Fibroblast of lung (primary cell): Measurements from ENCODE around the gene GBP2. TPM values are rescaled to one million over a fixed set of nuclear protein-coding genes. Genes with fewer than 3 reads are reported as not detected.

Source experiments
- DNase-seq, 2 donors: peaks; one replicate each; pipeline versions ENCODE4 v3.0.0 to v3.0.0-alpha.2; 2010; ENCODE audit warnings: low read depth in 2 of 2
- H2AFZ ChIP-seq: 2 replicates; pipeline ENCODE4 v1.5.1; 2012; ENCODE audit warnings: low read length, control low read depth, inconsistent platforms
- H3K27ac ChIP-seq: 2 replicates; pipeline ENCODE4 v1.5.1; 2011; ENCODE audit warnings: low read length, control low read depth; ENCODE audit not compliant: insufficient read depth
- H3K27me3 ChIP-seq: 2 replicates; pipeline ENCODE4 v1.5.1; 2011; ENCODE audit warnings: mild to moderate bottlenecking, low read length; ENCODE audit not compliant: control insufficient read depth, insufficient read depth
- H3K36me3 ChIP-seq: 2 replicates; pipeline ENCODE4 v1.5.1; 2011; ENCODE audit warnings: low read length; ENCODE audit not compliant: control insufficient read depth, insufficient read depth
- H3K4me1 ChIP-seq: 2 replicates; pipeline ENCODE4 v1.5.1; 2011; ENCODE audit warnings: low read length; ENCODE audit not compliant: control insufficient read depth, insufficient read depth; ENCODE audit errors: extremely low read depth
- H3K4me2 ChIP-seq: 2 replicates; pipeline ENCODE4 v1.5.1; 2011; ENCODE audit warnings: low read length, control low read depth; ENCODE audit not compliant: insufficient read depth; ENCODE audit errors: extremely low read depth
- H3K4me3 ChIP-seq, 4 experiments: fragments of 200-600 bp in 1 of 4; sonication (generic) in 1 of 4; replicated peaks in 1 of 4; 2 replicates each; pipeline ENCODE4 v1.5.1; 2011 to 2016; ENCODE audit warnings: low read length in 4 of 4, low read depth in 3 of 4, mild to moderate bottlenecking in 3 of 4, control low read depth in 2 of 4, inconsistent platforms in 1 of 4, mixed read lengths in 1 of 4; ENCODE audit not compliant: insufficient read depth in 1 of 4; ENCODE audit errors: control extremely low read depth in 1 of 4
- H3K79me2 ChIP-seq: 2 replicates; pipeline ENCODE4 v1.5.1; 2012; ENCODE audit warnings: mild to moderate bottlenecking, low read length, inconsistent platforms; ENCODE audit not compliant: control insufficient read depth, insufficient read depth
- H3K9ac ChIP-seq: 2 replicates; pipeline ENCODE4 v1.5.1; 2011; ENCODE audit warnings: mild to moderate bottlenecking, low read length, control low read depth; ENCODE audit not compliant: insufficient read depth
- H3K9me3 ChIP-seq: 2 replicates; pipeline ENCODE4 v1.5.1; 2012; ENCODE audit warnings: low read depth, low read length; ENCODE audit not compliant: control insufficient read depth, insufficient read depth
- H4K20me1 ChIP-seq: 2 replicates; pipeline ENCODE4 v1.5.1; 2011; ENCODE audit warnings: low read length; ENCODE audit not compliant: control insufficient read depth, insufficient read depth; ENCODE audit errors: extremely low read depth
- CTCF ChIP-seq, 2 donors: IDR thresholded peaks in 1 of 2; conservative IDR thresholded peaks in 1 of 2; 1 replicate in 1 of 2; 2 replicates in 1 of 2; pipeline ENCODE4 v1.5.1; 2011 to 2012; ENCODE audit warnings: low read length in 2 of 2, control low read depth in 1 of 2, inconsistent platforms in 1 of 2, low read depth in 1 of 2, mild to moderate bottlenecking in 1 of 2
- EZH2 ChIP-seq: IDR thresholded peaks from 2 replicates; pipeline ENCODE4 v1.5.1; 2012; ENCODE audit warnings: low read length, control low read depth, mild to moderate bottlenecking; ENCODE audit errors: missing control alignments
- polyA plus RNA-seq, 2 donors: library from polyadenylated mRNA; depleted of rRNA in 1 of 2; stranded (reverse) in 1 of 2; unstranded in 1 of 2; fragments of >200 nt; gene quantifications; 2 replicates each; pipeline ENCODE4 v1.2.1, GENCODE V29; 2011 to 2012; ENCODE audit warnings: missing spikeins in 1 of 2
- total RNA-seq: library from RNA; depleted of rRNA; stranded (reverse); fragments of >200 nt; gene quantifications from 2 replicates; pipeline ENCODE4 v1.2.1, GENCODE V29; 2014

Gene GBP2
- total and polyA plus RNA-seq, 2 donors (not counting 1 experiment from before 2014, with no cell fraction given): 50.6 to 70.7 TPM

DNA sequence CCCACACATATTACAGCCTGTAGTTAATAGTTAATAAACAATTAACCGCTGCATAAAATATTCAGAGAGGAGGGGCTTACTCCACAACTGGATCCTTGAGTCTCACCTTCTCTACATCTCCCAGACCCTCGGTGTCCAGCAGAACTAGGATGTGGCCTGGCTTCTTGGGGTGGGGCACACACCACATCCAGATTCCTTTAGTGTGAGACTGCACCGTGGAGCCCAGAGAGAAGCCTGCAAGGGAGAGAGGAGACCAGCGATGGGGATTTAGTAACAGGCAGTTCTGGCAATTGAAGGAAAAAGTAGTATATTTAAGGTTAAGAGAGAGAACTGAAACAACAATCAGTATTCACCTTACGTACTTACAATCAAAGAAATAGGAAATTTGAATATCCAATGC lies 65.8 kb downstream of the GBP2 start:
- TF ChIP-seq CTCF (conservative IDR thresholded peaks at IDR 0.05 in 1 of 2, IDR thresholded peaks at IDR 0.05 in 1 of 2; ENCODE audit: low read depth in 1 of 2, low read length in 2 of 2): no peak
- no peak for TF ChIP-seq EZH2
- no peak overlapping the region for H3K4me2 ChIP-seq
- no peak overlapping the region for H2AFZ ChIP-seq
- H3K27me3 ChIP-seq: no peaks in the 10 kb centered on the region
- H3K36me3 ChIP-seq: peaks cover 6% of the 10 kb centered on the region
- no peaks in the 10 kb centered on the region for H4K20me1 ChIP-seq
- peak in 1 of 2 donors; percentile 50 for DNase-seq
- no peak overlapping the region for H3K27ac ChIP-seq
- H3K9ac ChIP-seq: no peak overlapping the region
- peaks cover 8% of the 10 kb centered on the region for H3K79me2 ChIP-seq
- H3K4me3 ChIP-seq: no peak overlapping the region
- no peaks in the 10 kb centered on the region for H3K4me1 ChIP-seq
- H3K9me3 ChIP-seq: no peaks in the 10 kb centered on the region

Other genes with a start within 250 kb of the GBP2 start
- 36.2 and 37.8 TPM in 2 replicates for gene GTF2B, start 234.5 kb downstream of the GBP2 start, total RNA-seq
- gene GTF2B, start 234.5 kb downstream of the GBP2 start, polyA plus RNA-seq: 38.2 and 42.2 TPM in 2 replicates
- 14.1 and 16.7 TPM in 2 replicates for gene KYAT3, start 133.5 kb downstream of the GBP2 start, total RNA-seq
- 43.5 and 55.9 TPM in 2 replicates for gene KYAT3, start 133.5 kb downstream of the GBP2 start, polyA plus RNA-seq
- gene RBMXL1, start 133.5 kb downstream of the GBP2 start, total RNA-seq: 11.2 and 12.1 TPM in 2 replicates
- gene RBMXL1, start 133.5 kb downstream of the GBP2 start, polyA plus RNA-seq: 8.5 and 10.9 TPM in 2 replicates
- 44.9 and 46.0 TPM in 2 replicates for gene GBP3, start 103.2 kb downstream of the GBP2 start, total RNA-seq
- 51.5 and 75.1 TPM in 2 replicates for gene GBP3, start 103.2 kb downstream of the GBP2 start, polyA plus RNA-seq
- 35.7 and 45.6 TPM in 2 replicates for gene GBP1, start 60.9 kb downstream of the GBP2 start, total RNA-seq
- gene GBP1, start 60.9 kb downstream of the GBP2 start, polyA plus RNA-seq: 48.1 and 74.2 TPM in 2 replicates
- gene GBP7, start 49.9 kb upstream of the GBP2 start, total RNA-seq: not detected in 2 replicates
- not detected in 2 replicates for gene GBP7, start 49.9 kb upstream of the GBP2 start, polyA plus RNA-seq
- 0.50 and 0.77 TPM in 2 replicates for gene GBP4, start 72.8 kb upstream of the GBP2 start, total RNA-seq
- gene GBP4, start 72.8 kb upstream of the GBP2 start, polyA plus RNA-seq: 0.40 and 1.3 TPM in 2 replicates
- under 0.01 and 0.17 TPM in 2 replicates for gene GBP5, start 146.7 kb upstream of the GBP2 start, total RNA-seq
- gene GBP5, start 146.7 kb upstream of the GBP2 start, polyA plus RNA-seq: not detected in 2 replicates
- under 0.01 TPM in 1 of 2 replicates, not detected in the other for gene GBP6, start 237.9 kb upstream of the GBP2 start, total RNA-seq
- 0.03 TPM in 1 of 2 replicates, not detected in the other for gene GBP6, start 237.9 kb upstream of the GBP2 start, polyA plus RNA-seq